NCI-H2081 (cell line): ENCODE measurements around the gene POFUT2.

Experiments used
- DNase-seq, 2 experiments: peaks; one replicate each; lab custom pipeline; 2025; lab: John Stamatoyannopoulos, UW

The POFUT2 gene

DNA sequence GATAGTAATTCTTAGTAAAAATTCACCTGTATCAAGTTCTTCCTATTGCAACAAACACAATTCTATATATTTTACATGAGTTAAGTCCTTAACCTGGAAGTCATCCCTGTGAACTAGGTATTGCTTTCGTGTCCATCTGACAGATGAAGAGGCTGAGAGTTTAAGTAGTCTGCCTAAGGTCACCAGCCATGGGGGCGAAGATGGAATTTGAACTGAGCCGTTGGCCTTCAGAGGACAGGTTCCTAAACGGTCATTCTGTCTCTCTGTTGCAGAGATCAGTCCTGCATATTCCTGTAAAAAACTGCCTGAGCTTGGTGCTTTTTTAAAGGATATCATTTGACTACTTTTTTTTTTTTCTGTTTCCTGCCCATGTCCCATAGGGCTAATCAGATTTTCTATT, 10.2 kb upstream of the POFUT2 start:
- no peak for DNase-seq

DNA sequence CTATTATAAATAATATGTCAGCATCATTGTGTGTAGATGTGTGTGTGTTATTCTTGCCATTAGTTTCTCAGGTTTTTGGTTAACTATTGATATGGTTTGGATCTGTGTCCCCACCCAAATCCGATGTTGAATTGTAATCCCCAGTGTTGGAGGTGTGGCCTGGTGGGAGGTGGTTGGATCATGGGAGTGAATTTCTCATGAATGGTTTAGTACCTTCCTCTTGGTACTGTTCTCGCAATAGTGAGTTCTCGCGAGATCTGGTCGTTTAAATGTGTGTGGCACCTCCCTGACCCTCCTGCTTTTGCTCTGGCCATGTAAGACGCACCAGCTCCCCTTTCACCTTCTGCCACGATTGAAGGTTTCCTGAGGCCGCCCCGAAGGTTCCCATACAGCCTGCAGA, 9.6 kb upstream of the POFUT2 start:
- DNase-seq: no peak

DNA sequence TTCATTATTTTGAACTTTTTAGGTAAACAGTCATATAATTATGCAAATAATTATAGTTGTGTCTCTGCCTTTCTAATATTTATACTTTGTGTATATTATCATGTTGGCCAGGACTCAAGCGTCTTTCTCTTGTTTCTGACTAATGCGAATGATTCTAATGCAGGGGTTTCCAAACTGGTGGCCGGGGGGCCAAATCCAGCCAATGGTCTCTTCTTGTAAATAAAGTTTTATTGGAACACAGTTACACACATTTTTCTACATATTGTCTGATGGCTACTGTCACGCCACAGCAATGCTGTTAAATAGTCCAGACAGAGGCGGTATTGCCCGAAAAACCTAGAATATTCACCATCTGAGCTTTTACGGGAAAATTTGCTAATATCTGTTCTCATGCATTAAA, 8.9 kb upstream of the POFUT2 start:
- no peak for DNase-seq

DNA sequence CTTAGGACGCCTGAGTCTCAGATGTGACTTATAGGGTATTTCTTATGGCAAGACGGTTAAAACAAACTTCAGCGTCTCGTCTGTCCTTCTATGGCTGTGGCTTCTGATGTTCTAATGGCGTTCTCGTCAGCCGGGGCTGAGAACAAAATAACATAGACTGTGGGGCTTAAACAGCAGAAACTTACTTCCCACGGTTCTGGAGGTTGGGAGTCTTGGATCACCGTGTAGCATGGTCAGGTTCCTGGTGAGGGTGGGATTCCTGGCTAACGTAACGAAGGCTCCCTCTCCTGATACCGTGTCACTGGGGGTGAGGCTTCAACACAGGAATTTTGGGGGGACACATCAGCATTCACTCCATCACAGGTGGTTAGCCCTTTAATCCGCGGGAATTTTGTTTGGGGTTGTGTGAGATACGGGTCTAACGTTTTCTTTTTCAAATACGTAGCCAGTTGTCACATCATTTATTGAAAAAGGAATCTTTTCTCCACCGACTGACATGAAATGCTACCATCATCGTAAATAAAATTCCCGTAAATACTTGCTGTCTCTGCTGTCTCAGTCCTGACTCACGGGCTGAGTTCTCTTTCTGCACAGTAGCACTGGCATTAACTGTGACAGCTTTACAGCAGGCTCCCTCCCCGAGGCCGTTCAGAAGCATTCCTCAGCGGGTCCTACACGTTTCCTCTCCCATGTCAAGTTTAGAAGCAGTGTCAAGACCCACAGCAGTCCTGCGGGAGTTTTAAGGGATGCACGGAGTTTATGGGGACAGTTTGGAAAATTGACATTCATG, 8.1 kb upstream of the POFUT2 start:
- DNase-seq: no peak

DNA sequence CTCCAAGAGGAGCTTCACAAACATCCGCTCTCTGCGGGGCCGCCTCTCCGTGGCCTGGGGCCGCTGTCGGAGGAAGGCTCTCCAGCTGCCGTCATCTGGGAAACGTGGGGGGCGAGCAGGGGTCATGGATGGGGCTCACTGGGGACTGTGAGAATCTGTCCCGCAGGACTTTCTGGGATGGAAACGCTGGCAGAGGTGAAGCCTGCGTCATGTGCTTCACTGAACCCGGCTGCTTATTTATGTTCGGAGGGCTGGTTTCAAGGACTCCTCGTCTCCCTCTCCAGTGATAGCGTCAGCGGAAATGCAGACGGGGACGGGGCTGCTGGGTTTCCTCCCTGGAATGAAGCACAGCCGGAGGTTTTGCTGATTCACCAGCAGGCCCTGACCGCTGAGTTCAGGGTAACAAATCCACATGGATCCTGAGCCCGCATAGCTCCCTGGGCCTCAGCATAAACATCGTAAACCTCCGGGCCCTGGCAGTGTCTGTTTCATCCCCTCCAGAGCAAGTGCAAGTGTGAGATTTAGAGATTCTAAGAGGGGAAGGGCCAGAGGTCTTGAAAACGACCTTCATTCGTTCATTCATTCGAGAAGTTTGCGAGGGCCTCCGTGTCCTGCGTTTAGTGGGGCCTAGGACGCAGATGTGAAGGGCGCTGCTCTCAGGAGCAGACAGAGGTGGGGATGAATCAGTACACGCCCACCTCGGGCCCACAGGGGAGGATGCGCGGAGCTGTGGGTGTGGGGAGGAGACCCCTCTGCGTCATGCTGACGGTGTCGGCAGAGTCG, 7.0 kb upstream of the POFUT2 start:
- no peak for DNase-seq

DNA sequence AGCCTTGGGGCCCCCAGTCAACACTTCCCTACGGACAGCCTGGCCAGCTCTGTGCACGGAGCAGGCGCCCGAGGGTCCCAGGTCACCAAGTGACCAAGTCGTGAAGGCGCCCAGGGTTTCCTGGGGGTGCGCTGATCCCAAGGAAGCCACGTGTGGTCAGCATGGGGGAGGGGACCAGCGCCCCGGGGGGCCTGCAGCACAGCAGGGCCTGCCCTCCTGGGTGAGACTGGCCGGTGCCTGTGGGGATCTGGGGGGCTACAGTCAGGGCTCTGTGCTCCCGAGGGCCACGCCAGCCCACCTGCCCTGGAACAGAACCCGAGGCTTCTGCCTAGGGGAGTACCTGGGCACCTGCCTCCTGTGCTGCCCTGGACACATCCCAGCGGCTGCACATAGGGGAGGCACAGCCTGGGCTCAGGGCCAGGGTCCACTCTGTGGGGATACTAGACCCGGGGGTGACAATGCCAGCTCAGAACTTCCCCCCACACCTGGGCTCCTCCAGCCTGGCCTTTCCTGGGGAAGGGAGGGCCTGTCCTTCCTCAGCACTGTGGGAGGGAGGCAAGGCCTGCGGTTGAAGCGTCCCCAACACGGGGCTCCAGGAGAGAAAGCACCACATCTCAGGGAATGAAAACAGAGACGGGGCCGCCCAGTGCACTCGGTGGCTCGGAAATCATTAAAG, 6.2 kb upstream of the POFUT2 start:
- no peak for DNase-seq

DNA sequence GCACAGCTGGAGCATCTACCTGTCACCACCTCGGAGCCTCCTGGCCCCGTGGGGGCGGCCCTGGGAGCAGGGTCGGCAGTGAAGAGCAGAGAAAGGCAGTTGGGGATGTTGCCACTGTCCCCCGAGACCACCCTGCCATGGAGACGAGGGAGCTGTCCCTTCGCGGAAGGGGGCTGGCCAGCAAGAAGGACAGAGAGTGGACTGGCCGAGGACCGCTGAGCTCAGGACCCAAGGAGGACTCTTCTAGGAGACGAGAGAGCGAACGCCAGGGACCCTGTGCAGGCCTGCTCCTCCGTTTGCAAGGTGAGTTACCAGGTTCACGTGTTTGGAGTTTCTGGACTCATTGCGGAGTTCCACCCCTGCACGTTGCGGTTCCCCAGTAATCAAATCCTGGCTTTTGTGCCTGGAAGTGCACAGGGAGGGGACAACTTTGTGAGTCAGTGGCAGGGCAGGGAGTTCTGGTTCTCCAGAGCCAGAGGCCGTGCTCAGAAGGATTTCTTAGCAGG, 5.6 kb upstream of the POFUT2 start:
- DNase-seq: no peak

DNA sequence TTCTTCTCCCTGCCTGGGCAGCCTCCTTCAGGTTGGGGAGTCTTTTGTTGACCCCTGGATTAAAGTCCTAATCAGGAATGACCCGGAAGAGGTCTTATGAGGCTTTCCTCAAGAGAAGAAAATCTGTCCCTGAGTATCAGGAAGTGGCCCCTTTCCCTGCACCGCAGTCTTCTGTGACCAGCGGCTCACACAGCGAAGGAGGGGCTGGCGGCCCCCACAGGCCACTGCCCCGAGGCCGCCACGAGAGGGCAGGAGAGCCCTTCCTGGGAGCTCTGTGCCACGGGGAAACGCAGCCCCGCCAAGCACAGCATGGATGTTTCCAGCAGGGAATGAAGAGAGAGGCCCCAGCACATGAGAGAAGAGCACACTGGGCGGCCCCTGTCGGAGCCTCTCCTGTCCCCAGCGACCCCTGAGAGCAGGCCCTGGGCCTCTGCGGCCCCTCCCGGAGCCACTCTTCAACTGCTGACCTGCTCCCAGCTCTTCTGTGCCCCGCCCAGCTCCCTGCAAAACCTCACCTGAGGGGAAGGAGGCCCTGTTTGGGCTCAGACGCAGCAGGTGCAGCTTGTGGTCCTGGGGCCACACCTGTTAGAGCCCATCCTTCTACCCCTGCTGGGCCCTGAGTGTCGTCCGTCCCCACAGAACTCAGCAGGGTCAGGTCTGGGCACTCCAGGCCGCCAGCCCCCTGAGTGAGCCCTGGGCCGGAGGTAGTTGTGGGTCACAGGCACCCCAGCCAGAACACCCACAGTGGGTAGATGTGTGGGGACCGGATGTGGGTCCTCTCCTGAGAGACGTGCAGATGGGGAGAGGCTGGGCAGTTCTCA, 4.9 kb upstream of the POFUT2 start:
- peak; percentile 41 to 63 for DNase-seq

DNA sequence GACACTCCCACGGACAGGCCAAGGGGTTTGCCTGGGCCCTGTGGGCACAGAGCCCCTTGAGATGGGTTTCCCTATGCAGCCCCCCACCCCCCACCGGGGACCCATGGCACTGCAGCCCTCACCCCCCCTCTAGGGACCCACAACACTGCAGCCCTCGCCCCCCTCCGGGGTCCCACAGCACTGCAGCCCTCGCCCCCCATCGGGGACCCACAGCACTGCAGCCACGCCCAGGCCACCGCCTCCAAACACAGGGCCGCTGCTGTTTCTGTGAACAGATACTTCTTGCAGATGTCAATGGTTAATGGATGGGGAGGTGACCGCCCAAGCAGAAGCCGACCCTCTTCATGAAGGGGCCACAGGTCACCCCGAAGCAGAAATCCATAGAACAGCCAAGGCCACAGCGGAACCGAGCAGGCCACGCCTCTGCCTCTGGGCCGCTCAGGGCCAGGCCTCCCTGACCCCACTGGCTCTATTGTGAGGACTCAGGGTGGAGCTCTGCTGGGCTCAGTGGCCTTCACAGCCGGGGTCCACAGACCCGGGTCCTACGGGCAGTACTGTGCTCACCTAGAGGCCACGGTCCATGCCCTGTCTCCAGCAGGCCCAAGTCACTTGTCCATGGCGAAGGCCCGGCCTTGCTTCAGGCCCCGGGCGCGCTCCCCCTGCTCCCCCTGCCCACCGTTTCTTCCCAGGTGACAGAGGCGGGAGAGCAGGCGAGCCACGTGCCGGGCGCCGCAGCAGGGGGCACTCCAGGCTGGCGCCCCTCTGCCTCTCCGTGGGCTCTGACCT, 4.1 kb upstream of the POFUT2 start:
- DNase-seq: no peak

DNA sequence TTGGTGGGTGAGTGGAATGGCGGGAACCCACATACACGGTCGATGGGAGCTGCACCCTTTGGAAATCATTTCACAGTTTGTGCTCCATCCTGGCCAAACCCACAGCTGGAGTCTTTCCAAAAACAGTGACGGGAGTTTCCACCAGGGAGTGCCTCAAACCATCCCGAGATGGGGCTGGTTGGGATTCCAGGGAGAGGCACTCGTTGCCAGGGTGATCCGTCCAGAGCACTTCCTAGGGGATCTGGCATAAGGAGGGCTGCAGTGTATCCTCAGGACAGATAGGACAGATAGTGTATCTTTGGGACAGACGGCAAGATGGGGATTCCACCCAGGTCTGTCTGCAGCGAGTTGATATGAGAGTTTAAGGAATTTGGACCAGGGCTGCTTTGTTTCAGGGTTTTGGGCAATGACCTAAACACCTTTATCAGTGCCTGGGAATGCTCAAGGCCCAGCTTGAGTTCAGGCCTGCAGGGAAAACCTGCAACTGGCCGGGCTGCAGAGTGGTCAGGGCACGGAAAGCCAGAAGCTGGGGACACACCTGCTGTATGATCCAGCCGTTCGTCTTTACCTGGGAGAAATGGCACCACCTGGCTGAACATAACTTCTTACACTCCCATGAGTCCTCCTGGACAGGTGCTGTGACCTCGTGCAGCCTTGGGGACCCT, 3.4 kb upstream of the POFUT2 start:
- DNase-seq: no peak

DNA sequence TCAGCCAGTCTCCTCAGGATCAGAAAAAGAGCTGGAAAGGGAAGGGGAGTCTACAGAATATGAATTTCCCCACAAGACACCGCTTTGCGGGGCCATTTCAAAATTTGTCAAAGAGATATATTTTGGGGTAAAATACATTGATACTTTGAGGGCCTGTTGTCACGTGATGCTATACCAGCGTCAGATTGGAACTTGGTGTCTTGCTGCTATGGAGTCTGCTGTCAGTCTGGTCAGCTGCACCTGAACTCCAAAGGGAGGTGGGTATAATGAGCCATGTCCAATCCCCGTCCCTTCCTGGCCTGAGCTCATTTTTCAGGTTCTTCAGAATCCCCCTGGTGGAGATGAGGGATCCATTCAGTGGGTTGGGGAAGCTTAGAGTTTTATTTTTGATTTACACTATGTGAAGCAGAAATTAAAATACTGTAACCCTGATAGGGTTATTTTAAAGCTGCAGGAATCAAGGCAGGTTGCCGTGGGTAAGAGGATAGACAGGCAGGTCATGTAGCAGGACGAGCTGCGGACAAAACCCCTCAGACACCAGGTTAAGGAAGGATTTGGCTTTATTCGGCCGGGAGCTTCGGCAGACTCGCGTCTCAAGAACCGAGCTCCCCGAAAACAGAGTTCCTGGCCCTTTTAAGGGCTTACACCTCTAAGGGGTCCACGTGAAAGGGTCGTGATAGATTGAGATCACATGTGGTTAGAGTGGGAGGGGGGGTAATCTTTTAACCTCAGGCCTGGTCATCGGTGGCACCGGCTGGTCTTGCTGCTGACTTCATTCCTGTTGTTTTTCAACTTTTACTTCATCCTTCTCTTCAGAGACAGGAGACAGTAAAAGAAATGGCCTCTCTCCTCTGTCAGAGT, 2.2 kb upstream of the POFUT2 start:
- no peak for DNase-seq

DNA sequence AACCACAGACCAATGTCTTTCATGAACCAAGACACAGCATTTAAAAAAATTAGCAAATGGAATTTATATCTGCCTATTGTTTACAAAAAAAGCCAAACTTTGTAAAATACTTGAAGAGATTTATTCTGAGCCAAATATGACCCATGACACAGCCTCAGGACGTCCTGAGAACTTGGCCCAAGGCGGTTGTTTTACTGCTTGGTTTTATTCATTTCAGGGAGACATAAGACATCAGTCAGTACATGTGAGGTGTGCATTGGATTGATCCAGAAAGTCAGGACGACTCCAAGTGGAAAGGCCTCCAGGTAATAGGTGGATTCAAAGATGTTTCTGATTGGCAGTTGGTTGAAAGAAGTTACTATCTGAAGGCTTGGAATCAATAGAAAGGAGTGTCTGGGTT, 1.4 kb upstream of the POFUT2 start:
- no peak for DNase-seq

DNA sequence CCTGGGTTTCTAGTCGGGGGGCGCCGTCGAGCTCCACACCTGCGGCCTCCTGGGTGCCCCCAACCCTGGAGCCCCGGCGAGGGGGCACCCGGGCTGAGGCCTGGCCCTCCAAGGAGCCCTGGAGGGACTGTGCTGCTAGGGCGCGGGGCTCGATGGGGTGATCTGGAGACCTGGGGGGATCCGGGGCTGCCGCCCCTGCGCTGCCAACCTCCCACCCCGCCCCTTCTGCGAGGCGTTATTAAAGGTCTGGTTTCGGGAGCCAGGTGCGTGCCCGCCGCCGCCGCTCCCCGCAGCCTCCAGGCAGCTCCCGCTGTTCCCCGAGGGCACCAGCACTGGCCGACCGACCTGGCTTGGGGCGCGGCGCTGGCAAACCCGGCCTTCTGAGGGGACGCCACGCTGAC, 746 bp upstream of the POFUT2 start:
- no peak for DNase-seq

DNA sequence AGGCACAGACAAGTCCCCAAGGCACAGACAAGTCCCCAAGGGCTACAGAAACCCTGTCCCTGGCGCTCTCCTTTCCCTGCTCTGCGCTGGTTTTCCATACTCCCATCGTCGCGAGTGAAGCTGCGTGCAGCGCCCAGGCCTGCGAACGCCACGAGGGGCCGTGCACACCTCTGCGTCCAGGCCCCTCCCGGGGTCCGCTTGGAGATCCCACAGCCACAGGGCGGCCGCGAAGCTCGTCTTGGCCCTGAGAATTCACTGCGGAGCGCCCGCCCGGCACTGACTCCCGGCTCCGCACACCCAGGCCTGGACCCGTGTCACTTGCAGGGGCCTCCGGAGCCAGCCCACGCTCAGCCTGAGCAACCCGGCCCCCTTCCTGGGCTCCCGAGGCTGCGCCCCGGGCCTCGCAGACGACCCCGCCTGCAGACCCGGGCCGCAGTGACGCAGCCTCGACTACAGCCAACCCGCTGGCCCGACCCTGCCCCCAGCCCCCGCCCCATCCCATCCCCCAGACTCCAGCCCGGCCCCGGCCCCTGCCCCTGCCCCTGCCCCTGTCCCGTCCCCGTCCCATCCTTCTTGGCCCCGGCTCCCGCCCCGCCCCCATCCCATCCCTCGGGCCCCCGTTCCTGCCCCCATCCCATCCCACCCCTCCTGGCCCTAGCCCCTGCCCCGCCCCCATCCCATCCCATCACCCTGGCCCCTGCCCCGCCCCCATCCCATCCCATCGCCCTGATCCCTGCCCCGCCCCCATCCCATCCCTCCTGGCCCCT, 841 bp downstream of the POFUT2 start:
- no peak for DNase-seq

DNA sequence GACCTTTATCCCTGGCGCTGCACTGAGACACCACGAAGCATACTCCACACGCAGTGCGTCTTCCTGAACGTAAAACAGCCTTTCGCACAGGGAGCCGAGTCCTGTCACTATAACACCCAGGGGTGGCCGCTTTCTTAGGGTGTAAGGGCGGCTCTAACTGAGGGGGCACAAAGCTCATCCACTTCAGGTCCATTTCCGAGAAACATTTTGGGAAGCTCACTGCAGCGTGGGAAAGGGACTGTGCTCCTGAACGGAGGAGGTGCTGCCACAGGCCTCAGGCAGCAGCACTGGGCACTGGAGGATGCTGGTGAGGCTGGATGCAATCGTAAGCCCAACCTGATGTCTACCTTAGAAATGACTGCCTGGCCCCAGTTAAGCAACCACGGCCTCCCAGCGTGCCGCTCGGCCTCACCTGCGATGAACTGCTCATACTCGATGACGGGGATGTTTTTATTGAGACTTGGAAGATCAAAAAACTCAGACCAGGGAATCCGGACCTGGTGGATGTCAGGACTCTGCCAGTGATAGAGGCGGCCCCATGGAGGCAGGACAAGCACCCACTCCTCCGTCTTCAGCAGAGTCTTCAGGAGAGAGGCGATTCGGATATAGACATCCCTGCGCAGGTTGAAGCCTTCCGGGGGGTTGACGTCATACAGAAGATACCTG, 2.3 kb downstream of the POFUT2 start:
- DNase-seq: no peak

DNA sequence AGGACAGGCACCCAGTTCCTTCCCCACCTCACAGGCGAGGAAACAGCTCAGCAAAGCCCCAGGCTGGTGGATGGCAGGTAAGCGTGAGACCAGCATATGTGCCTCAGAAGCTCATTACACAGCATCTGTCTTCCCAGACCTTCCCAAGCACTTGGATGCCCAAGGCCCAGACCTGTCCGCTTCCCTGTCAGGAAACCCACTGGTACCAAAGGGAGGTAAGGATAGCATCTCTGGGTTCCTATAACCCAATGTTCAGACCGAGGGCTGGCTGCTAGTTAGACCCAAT, 3.3 kb downstream of the POFUT2 start:
- no peak for DNase-seq

DNA sequence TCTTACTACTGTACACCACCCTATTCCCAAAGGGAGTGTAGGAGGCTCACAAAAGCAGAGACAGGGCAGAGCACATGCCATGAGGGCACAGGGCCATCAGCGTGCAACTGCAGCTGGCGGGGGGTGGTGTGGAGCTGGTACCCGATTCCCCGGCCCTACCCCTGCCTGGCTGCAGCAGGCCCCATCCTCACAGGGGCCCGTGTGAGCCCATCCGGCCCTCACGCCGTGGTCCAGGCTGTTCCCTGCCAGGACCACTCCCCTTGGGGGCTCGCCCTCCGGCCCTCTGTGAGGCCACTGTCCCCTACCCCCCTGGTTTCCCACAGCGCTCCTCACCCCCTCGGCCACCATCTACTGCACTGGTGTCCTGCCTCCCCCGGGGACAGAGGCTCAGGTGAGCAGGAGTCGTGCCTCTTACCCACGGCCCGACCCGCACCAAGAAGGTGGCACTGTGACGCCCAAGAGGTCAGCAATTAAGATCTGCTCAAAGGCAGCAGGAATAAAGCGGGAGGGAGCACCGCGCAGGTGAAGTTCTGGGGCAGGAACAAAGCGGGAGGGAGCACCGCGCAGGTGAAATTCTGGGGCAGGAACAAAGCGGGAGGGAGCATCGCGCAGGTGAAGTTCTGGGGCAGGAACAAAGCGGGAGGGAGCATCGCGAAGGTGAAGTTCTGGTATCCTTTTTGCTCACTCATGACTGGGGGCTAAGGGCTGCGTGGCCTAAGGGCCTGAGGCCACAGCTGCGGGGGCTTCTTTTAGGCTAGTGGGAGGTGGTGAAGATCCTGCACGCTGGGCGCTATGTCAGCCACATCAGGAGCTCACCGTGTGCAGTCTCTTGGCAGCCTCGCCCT, 3.9 kb downstream of the POFUT2 start:
- no peak for DNase-seq
